Measurements from ENCODE around the gene OSBPL8.

OSBPL8 gene

GRCh38 chr12:76449583-76449982 is 110.0 kb downstream of the OSBPL8 start:
- Histone ChIP-seq H3K27me3 (ENCODE audit: control insufficient read depth, insufficient read depth, low read length) (no peaks in the 10 kb centered on the region), H3K27ac (ENCODE audit: low read depth, low read length) (no peak overlapping the region), H3K36me3 (ENCODE audit: control insufficient read depth, insufficient read depth, low read length) (peaks cover 10% of the 10 kb centered on the region), H3K4me3 (ENCODE audit: low read depth, low read length) (no peak overlapping the region), H3K9me3 (ENCODE audit: control insufficient read depth, insufficient read depth, low read depth, low read length) (no peaks in the 10 kb centered on the region), H3K9ac (ENCODE audit: low read length) (no peak overlapping the region), H3K4me1 (ENCODE audit: control insufficient read depth, insufficient read depth, low read length) (peaks cover under 1% of the 10 kb centered on the region; the same call in 1 of the 2 replicates)

GRCh38 chr12:76449016-76449415 is 110.6 kb downstream of the OSBPL8 start:
- Histone ChIP-seq H3K27ac (ENCODE audit: low read depth, low read length) (no peak overlapping the region), H3K27me3 (ENCODE audit: control insufficient read depth, insufficient read depth, low read length) (no peaks in the 10 kb centered on the region), H3K9ac (ENCODE audit: low read length) (no peak overlapping the region), H3K4me3 (ENCODE audit: low read depth, low read length) (no peak overlapping the region), H3K9me3 (ENCODE audit: control insufficient read depth, insufficient read depth, low read depth, low read length) (no peaks in the 10 kb centered on the region), H3K36me3 (ENCODE audit: control insufficient read depth, insufficient read depth, low read length) (peaks cover 10% of the 10 kb centered on the region), H3K4me1 (ENCODE audit: control insufficient read depth, insufficient read depth, low read length) (peaks cover 6% of the 10 kb centered on the region; the same call in 1 of the 2 replicates)

GRCh38 chr12:76446090-76446489 is 113.5 kb downstream of the OSBPL8 start:
- Histone ChIP-seq H3K36me3 (ENCODE audit: control insufficient read depth, insufficient read depth, low read length) (peaks cover 10% of the 10 kb centered on the region), H3K4me3 (ENCODE audit: low read depth, low read length) (no peak overlapping the region), H3K27ac (ENCODE audit: low read depth, low read length) (no peak overlapping the region), H3K9me3 (ENCODE audit: control insufficient read depth, insufficient read depth, low read depth, low read length) (no peaks in the 10 kb centered on the region), H3K27me3 (ENCODE audit: control insufficient read depth, insufficient read depth, low read length) (no peaks in the 10 kb centered on the region), H3K4me1 (ENCODE audit: control insufficient read depth, insufficient read depth, low read length) (peaks cover 7% of the 10 kb centered on the region), H3K9ac (ENCODE audit: low read length) (no peak overlapping the region)

GRCh38 chr12:76445462-76445861 is 114.1 kb downstream of the OSBPL8 start:
- no peaks in the 10 kb centered on the region for H3K9me3 ChIP-seq (ENCODE audit: control insufficient read depth, insufficient read depth, low read depth, low read length)
- no peak overlapping the region for H3K27ac ChIP-seq (ENCODE audit: low read depth, low read length)
- H3K9ac ChIP-seq (ENCODE audit: low read length): no peak overlapping the region
- peaks cover 10% of the 10 kb centered on the region for H3K36me3 ChIP-seq (ENCODE audit: control insufficient read depth, insufficient read depth, low read length)
- H3K4me3 ChIP-seq (ENCODE audit: low read depth, low read length): no peak overlapping the region
- no peaks in the 10 kb centered on the region for H3K27me3 ChIP-seq (ENCODE audit: control insufficient read depth, insufficient read depth, low read length)
- peaks cover 7% of the 10 kb centered on the region for H3K4me1 ChIP-seq (ENCODE audit: control insufficient read depth, insufficient read depth, low read length)

GRCh38 chr12:76444408-76444984 is 115.1 kb downstream of the OSBPL8 start:
- H3K36me3 ChIP-seq (ENCODE audit: control insufficient read depth, insufficient read depth, low read length): peaks cover 2% of the 10 kb centered on the region
- no peak overlapping the region for H3K27ac ChIP-seq (ENCODE audit: low read depth, low read length)
- H3K9me3 ChIP-seq (ENCODE audit: control insufficient read depth, insufficient read depth, low read depth, low read length): no peaks in the 10 kb centered on the region
- no peak overlapping the region for H3K4me3 ChIP-seq (ENCODE audit: low read depth, low read length)
- H3K4me1 ChIP-seq (ENCODE audit: control insufficient read depth, insufficient read depth, low read length): peaks cover 7% of the 10 kb centered on the region
- H3K27me3 ChIP-seq (ENCODE audit: control insufficient read depth, insufficient read depth, low read length): no peaks in the 10 kb centered on the region
- H3K9ac ChIP-seq (ENCODE audit: low read length): no peak overlapping the region

- Histone ChIP-seq H3K27ac (ENCODE audit: low read depth, low read length) (no peak overlapping the region), H3K9ac (ENCODE audit: low read length) (no peak overlapping the region), H3K4me1 (ENCODE audit: control insufficient read depth, insufficient read depth, low read length) (peaks cover 7% of the 10 kb centered on the region), H3K9me3 (ENCODE audit: control insufficient read depth, insufficient read depth, low read depth, low read length) (no peaks in the 10 kb centered on the region; the same call in 1 of the 2 replicates), H3K4me3 (ENCODE audit: low read depth, low read length) (no peak overlapping the region), H3K27me3 (ENCODE audit: control insufficient read depth, insufficient read depth, low read length) (no peaks in the 10 kb centered on the region), H3K36me3 (ENCODE audit: control insufficient read depth, insufficient read depth, low read length) (no peaks in the 10 kb centered on the region)
Observed at GRCh38 chr12:76441016-76441415, 118.6 kb downstream of the OSBPL8 start.

- Histone ChIP-seq H3K4me3 (ENCODE audit: low read depth, low read length) (no peak overlapping the region), H3K4me1 (ENCODE audit: control insufficient read depth, insufficient read depth, low read length) (no peaks in the 10 kb centered on the region), H3K36me3 (ENCODE audit: control insufficient read depth, insufficient read depth, low read length) (no peaks in the 10 kb centered on the region; the same call in 1 of the 2 replicates), H3K9me3 (ENCODE audit: control insufficient read depth, insufficient read depth, low read depth, low read length) (peaks cover 6% of the 10 kb centered on the region; the same call in 1 of the 2 replicates), H3K9ac (ENCODE audit: low read length) (no peak overlapping the region), H3K27ac (ENCODE audit: low read depth, low read length) (no peak overlapping the region), H3K27me3 (ENCODE audit: control insufficient read depth, insufficient read depth, low read length) (no peaks in the 10 kb centered on the region)
Observed at GRCh38 chr12:76432733-76433132, 126.8 kb downstream of the OSBPL8 start.

- H3K27me3 ChIP-seq (ENCODE audit: control insufficient read depth, insufficient read depth, low read length): no peaks in the 10 kb centered on the region
- no peaks in the 10 kb centered on the region for H3K36me3 ChIP-seq (ENCODE audit: control insufficient read depth, insufficient read depth, low read length)
- no peak overlapping the region for H3K9ac ChIP-seq (ENCODE audit: low read length)
- peaks cover 20% of the 10 kb centered on the region; the same call in 1 of the 2 replicates for H3K9me3 ChIP-seq (ENCODE audit: control insufficient read depth, insufficient read depth, low read depth, low read length)
- H3K4me1 ChIP-seq (ENCODE audit: control insufficient read depth, insufficient read depth, low read length): peaks cover 2% of the 10 kb centered on the region; the same call in 1 of the 2 replicates
- no peak overlapping the region for H3K4me3 ChIP-seq (ENCODE audit: low read depth, low read length)
- H3K27ac ChIP-seq (ENCODE audit: low read depth, low read length): no peak overlapping the region
Observed at GRCh38 chr12:76428117-76428516, 131.5 kb downstream of the OSBPL8 start.

- Histone ChIP-seq H3K4me1 (ENCODE audit: control insufficient read depth, insufficient read depth, low read length) (peaks cover 12% of the 10 kb centered on the region), H3K9me3 (ENCODE audit: control insufficient read depth, insufficient read depth, low read depth, low read length) (peaks cover 17% of the 10 kb centered on the region; the same call in 1 of the 2 replicates), H3K4me3 (ENCODE audit: low read depth, low read length) (no peak overlapping the region), H3K36me3 (ENCODE audit: control insufficient read depth, insufficient read depth, low read length) (no peaks in the 10 kb centered on the region), H3K9ac (ENCODE audit: low read length) (no peak overlapping the region), H3K27me3 (ENCODE audit: control insufficient read depth, insufficient read depth, low read length) (no peaks in the 10 kb centered on the region), H3K27ac (ENCODE audit: low read depth, low read length) (no peak overlapping the region)
Observed at GRCh38 chr12:76426160-76426559, 133.4 kb downstream of the OSBPL8 start.

- Histone ChIP-seq H3K27ac (ENCODE audit: low read depth, low read length) (no peak overlapping the region), H3K36me3 (ENCODE audit: control insufficient read depth, insufficient read depth, low read length) (no peaks in the 10 kb centered on the region), H3K4me3 (ENCODE audit: low read depth, low read length) (no peak overlapping the region), H3K9me3 (ENCODE audit: control insufficient read depth, insufficient read depth, low read depth, low read length) (peaks cover 17% of the 10 kb centered on the region; the same call in 1 of the 2 replicates), H3K9ac (ENCODE audit: low read length) (no peak overlapping the region), H3K4me1 (ENCODE audit: control insufficient read depth, insufficient read depth, low read length) (peaks cover 12% of the 10 kb centered on the region), H3K27me3 (ENCODE audit: control insufficient read depth, insufficient read depth, low read length) (no peaks in the 10 kb centered on the region)
Observed at GRCh38 chr12:76424941-76425340, 134.6 kb downstream of the OSBPL8 start.

- Histone ChIP-seq H3K9ac (ENCODE audit: low read length) (no peak overlapping the region), H3K27ac (ENCODE audit: low read depth, low read length) (no peak overlapping the region), H3K4me1 (ENCODE audit: control insufficient read depth, insufficient read depth, low read length) (peaks cover 12% of the 10 kb centered on the region), H3K27me3 (ENCODE audit: control insufficient read depth, insufficient read depth, low read length) (no peaks in the 10 kb centered on the region), H3K36me3 (ENCODE audit: control insufficient read depth, insufficient read depth, low read length) (no peaks in the 10 kb centered on the region), H3K4me3 (ENCODE audit: low read depth, low read length) (no peak overlapping the region), H3K9me3 (ENCODE audit: control insufficient read depth, insufficient read depth, low read depth, low read length) (peaks cover 17% of the 10 kb centered on the region; the same call in 1 of the 2 replicates)
Observed at GRCh38 chr12:76422543-76423438, 136.8 kb downstream of the OSBPL8 start.
